HepG2 (cell line): ENCODE measurements around the gene CLIC1. TPM values are rescaled to one million over a fixed set of nuclear protein-coding genes. Genes with fewer than 3 reads are reported as not detected.

Source experiments
- ATAC-seq: fragments of 200-7000 bp; cut with Tn5 transposase; 3 replicates; pipeline ENCODE4 v1.9.1; 2020; ENCODE audit warnings: mild to moderate bottlenecking, moderate library complexity
- BruUV-seq: library from RNA; stranded (reverse); fragments of 400-500 nt; replicated peaks from 2 replicates; lab custom pipeline; 2021; lab: Mats Ljungman, UMichigan
- CTCF ChIA-PET: fragments of 300-600 bp; formaldehyde crosslinking; extraction: SDS; loops from one replicate; lab custom pipeline; 2021; ENCODE audit warnings: low total read pairs, inconsistent platforms, low intra/inter-chr PET ratio; lab: Yijun Ruan, JAX
- POLR2A ChIA-PET: fragments of 350-600 bp; sonication (Branson Sonifier 250); formaldehyde crosslinking; loops from one replicate; lab custom pipeline; 2020; ENCODE audit warnings: antibody characterized with exemption, inconsistent platforms; lab: Yijun Ruan, JAX
- DNase-seq: peaks from one replicate; pipeline ENCODE4 v3.0.0-alpha.2; 2015; ENCODE audit warnings: low spot score
- FAIRE-seq: peaks from 3 replicates; lab custom pipeline; 2011; peaks lifted over from hg19 to GRCh38; lab: Jason Lieb, UNC
- H2AFZ ChIP-seq: one replicate; pipeline ENCODE4 v1.6.1; 2011; ENCODE audit warnings: low read length, inconsistent platforms
- H3K27ac ChIP-seq: fragments of 300-600 bp; 3 replicates; pipeline ENCODE4 v1.8.0; 2011; ENCODE audit warnings: mixed run types, mild to moderate bottlenecking, mixed read lengths, low read length, inconsistent platforms; ENCODE audit not compliant: insufficient read depth; ENCODE audit errors: extremely low read length
- H3K27me3 ChIP-seq, 2 experiments: fragments of 200-600 bp in 1 of 2; 2 replicates in 1 of 2; 3 replicates in 1 of 2; pipeline versions ENCODE4 v1.6.0 to v1.8.0; 2011; ENCODE audit warnings: low read length in 2 of 2, mild to moderate bottlenecking in 2 of 2, moderate library complexity in 2 of 2, inconsistent platforms in 1 of 2; ENCODE audit not compliant: insufficient read depth in 2 of 2, control insufficient read depth in 1 of 2
- H3K36me3 ChIP-seq, 2 experiments: fragments of 200-600 bp in 1 of 2; replicated peaks in 1 of 2; 2 replicates in 1 of 2; 3 replicates in 1 of 2; pipeline versions ENCODE4 v1.5.1 to v1.8.0; 2011; ENCODE audit warnings: low read length in 2 of 2, inconsistent platforms in 1 of 2; ENCODE audit not compliant: insufficient read depth in 2 of 2, control insufficient read depth in 1 of 2
- H3K4me1 ChIP-seq: 2 replicates; pipeline ENCODE4 v1.5.1; 2012; ENCODE audit warnings: low read length, inconsistent platforms; ENCODE audit not compliant: insufficient read depth
- H3K4me2 ChIP-seq: 2 replicates; pipeline ENCODE4 v1.6.0; 2011; ENCODE audit warnings: low read depth, low read length, inconsistent platforms
- H3K4me3 ChIP-seq, 3 experiments: fragments of 200-600 bp in 1 of 3; sonication (generic), shearing (Covaris generic) in 1 of 3; replicated peaks in 1 of 3; 2 replicates each; pipeline ENCODE4 v1.5.1; 2011 to 2016; ENCODE audit warnings: low read length in 3 of 3, inconsistent platforms in 2 of 3, low read depth in 2 of 3, mild to moderate bottlenecking in 2 of 3, control low read depth in 1 of 3, mixed read lengths in 1 of 3; ENCODE audit not compliant: insufficient read depth in 1 of 3
- H3K79me2 ChIP-seq: one replicate; pipeline ENCODE4 v1.6.1; 2011; ENCODE audit warnings: low read length, inconsistent platforms; ENCODE audit not compliant: insufficient read depth
- H3K9ac ChIP-seq: 2 replicates; pipeline ENCODE4 v1.6.0; 2011; ENCODE audit warnings: mild to moderate bottlenecking, low read depth, low read length, inconsistent platforms; ENCODE audit not compliant: insufficient read depth
- H3K9me3 ChIP-seq: 2 replicates; pipeline ENCODE4 v1.5.1; 2012; ENCODE audit warnings: mild to moderate bottlenecking, low read length
- H4K20me1 ChIP-seq: 2 replicates; pipeline ENCODE4 v1.6.0; 2011; ENCODE audit warnings: inconsistent platforms, mild to moderate bottlenecking, low read length, moderate library complexity; ENCODE audit not compliant: insufficient read depth
- DPF2 ChIP-seq: sonication (generic); formaldehyde crosslinking; IDR thresholded peaks from 2 replicates; pipeline ENCODE4 v1.4.0; 2020; ENCODE audit warnings: mild to moderate bottlenecking, low read depth, missing genetic modification reagents, borderline replicate concordance
- FOXO1 ChIP-seq: sonication (generic); formaldehyde crosslinking; IDR thresholded peaks from 2 replicates; pipeline ENCODE4 v1.4.0; 2020; ENCODE audit warnings: missing genetic modification reagents
- RAD21 ChIP-seq: fragments of 450-650 bp; formaldehyde crosslinking; IDR thresholded peaks from 2 replicates; pipeline ENCODE4 v1.5.0; 2020; ENCODE audit warnings: mild to moderate bottlenecking
- SMAD1 ChIP-seq: sonication (generic); formaldehyde crosslinking; IDR thresholded peaks from 2 replicates; pipeline ENCODE4 v1.4.0; 2020; ENCODE audit warnings: missing genetic modification reagents, low read depth, mild to moderate bottlenecking, borderline replicate concordance
- ZBTB7B ChIP-seq: sonication (generic); formaldehyde crosslinking; IDR thresholded peaks from 2 replicates; pipeline ENCODE4 v1.4.0; 2020; ENCODE audit warnings: missing genetic modification reagents
- ZNF225 ChIP-seq: sonication (generic); formaldehyde crosslinking; IDR thresholded peaks from 2 replicates; pipeline ENCODE4 v1.4.0; 2020; ENCODE audit warnings: mild to moderate bottlenecking, missing genetic modification reagents
- ZNF331 ChIP-seq: sonication (generic); formaldehyde crosslinking; IDR thresholded peaks from 2 replicates; pipeline ENCODE4 v1.4.0; 2020; ENCODE audit warnings: missing genetic modification reagents
- ZNF354B ChIP-seq: sonication (generic); formaldehyde crosslinking; IDR thresholded peaks from 2 replicates; pipeline ENCODE4 v1.8.0; 2022; ENCODE audit warnings: mild to moderate bottlenecking, missing genetic modification reagents
- ZNF543 ChIP-seq: sonication (generic); formaldehyde crosslinking; IDR thresholded peaks from 2 replicates; pipeline ENCODE4 v1.4.0; 2020; ENCODE audit warnings: mild to moderate bottlenecking, missing genetic modification reagents
- ZNF776 ChIP-seq: sonication (generic); formaldehyde crosslinking; IDR thresholded peaks from 2 replicates; pipeline ENCODE4 v1.4.0; 2020; ENCODE audit warnings: mild to moderate bottlenecking, missing genetic modification reagents
- ZNF878 ChIP-seq: sonication (generic); formaldehyde crosslinking; IDR thresholded peaks from 2 replicates; pipeline ENCODE4 v1.8.1; 2023; ENCODE audit warnings: mild to moderate bottlenecking, missing genetic modification reagents, moderate library complexity
- WGBS: methylation state at CpG from one replicate; pipeline ENCODE4 v1.1.6; 2017; ENCODE audit warnings: low lambda C conversion rate; 5-methylcytosine and 5-hydroxymethylcytosine counted together
- in situ Hi-C: cut with HindIII; loops from 2 replicates; pipeline ENCODE4 v1.10.0; 2017; ENCODE audit warnings: low pct_unique_long_range_greater_than_20kb; ENCODE audit not compliant: extremely low pct_ligation_motif_present
- intact Hi-C: fragments of 100-400 bp; cut with micrococcal nuclease; formaldehyde crosslinking; loops from one replicate; pipeline ENCODE4 v1.10.0; 2022; ENCODE audit not compliant: unreplicated experiment
- polyA plus RNA-seq, 8 experiments: library from polyadenylated mRNA; depleted of rRNA in 3 of 8; stranded (reverse) in 7 of 8; unstranded in 1 of 8; fragments of >200 nt; fragmentation: Illumina TruSeq in 4 of 8; extraction: Trizol in 4 of 8; gene quantifications; 2 replicates each; pipeline versions ENCODE4 v1.2.1 to v1.2.3, GENCODE V29; 2011 to 2016; ENCODE audit warnings: low read depth in 4 of 8, missing spikeins in 1 of 8, mixed read lengths in 1 of 8; ENCODE audit not compliant: insufficient read depth in 1 of 8
- total RNA-seq, 5 experiments: library from RNA; depleted of rRNA; stranded (reverse); fragments of >200 nt; fragmentation: Illumina TruSeq; extraction: Trizol; gene quantifications; 2 replicates each; pipeline ENCODE4 v1.2.3, GENCODE V29; 2016; ENCODE audit warnings: low read depth in 1 of 5
- TF ChIP-seq, protein P1 (sequence below): sonication (generic); formaldehyde crosslinking; IDR thresholded peaks from 2 replicates; pipeline ENCODE4 v1.5.0; 2020; ENCODE audit warnings: mild to moderate bottlenecking, missing genetic modification reagents
- TF ChIP-seq, protein P2 (sequence below): sonication (generic); formaldehyde crosslinking; IDR thresholded peaks from 2 replicates; pipeline ENCODE4 v1.8.1; 2022; ENCODE audit warnings: low read depth, mild to moderate bottlenecking, missing genetic modification reagents
- TF ChIP-seq, protein P3 (sequence below): sonication (generic); formaldehyde crosslinking; IDR thresholded peaks from 2 replicates; pipeline ENCODE4 v1.5.0; 2020; ENCODE audit warnings: missing genetic modification reagents
- TF ChIP-seq, protein P4 (sequence below), 2 experiments: sonication (generic) in 1 of 2; formaldehyde crosslinking in 1 of 2; IDR thresholded peaks; 2 replicates each; pipeline versions ENCODE4 v1.4.0 to v1.6.1; 2018 to 2020; ENCODE audit warnings: missing genetic modification reagents in 2 of 2, borderline replicate concordance in 1 of 2, low read depth in 1 of 2, mild to moderate bottlenecking in 1 of 2, missing biosample characterization in 1 of 2

CLIC1 gene
- total and polyA plus RNA-seq, 2 of the 13 experiments (the other 11 are each of a cell fraction or from before 2014, with no cell fraction given), result 602 to 891 TPM

DNA sequence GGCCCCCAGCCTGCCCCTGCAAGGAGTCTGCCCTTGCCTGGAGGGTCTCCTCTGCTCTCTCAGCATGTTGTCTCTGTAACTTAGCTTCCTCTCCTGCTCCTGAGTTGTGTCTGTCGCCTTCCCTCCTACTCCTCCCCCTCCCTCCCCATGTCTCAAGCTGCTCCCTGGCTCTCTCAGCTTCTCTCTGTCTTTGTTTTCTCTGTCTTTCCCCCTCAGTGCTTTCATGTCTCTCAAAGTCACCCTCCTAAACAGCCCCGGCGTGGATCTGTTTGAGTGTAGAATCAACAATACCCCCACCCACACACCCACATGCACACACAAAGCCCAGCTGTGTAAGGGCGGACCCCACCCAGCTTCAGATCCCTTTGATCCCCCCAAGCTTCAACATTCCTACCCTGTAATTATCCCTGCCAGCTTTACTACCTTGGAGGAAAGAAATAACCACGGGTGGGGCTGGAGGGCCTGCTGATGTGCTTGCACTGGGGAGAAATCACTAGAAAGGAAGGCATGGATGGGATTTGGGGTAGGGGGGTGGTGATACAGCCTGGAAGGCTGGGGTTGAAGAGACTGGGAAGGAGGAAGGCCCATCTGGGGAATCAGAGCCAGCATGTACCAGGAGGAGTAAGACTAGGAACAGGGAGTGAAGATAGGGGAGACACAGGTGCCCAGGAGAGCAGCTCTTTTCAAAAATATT is 22.2 kb downstream of the CLIC1 start:
- Histone ChIP-seq H3K27me3 (peaks cover 14 to 51% of the 10 kb centered on the region in 2 experiments; a peak in 4 of 5 replicates), H3K9ac (no peak overlapping the region; the same call in 1 of the 2 replicates), H4K20me1 (no peaks in the 10 kb centered on the region), H3K79me2 (no peaks in the 10 kb centered on the region), H3K36me3 (no peaks in the 10 kb centered on the region), H3K9me3 (no peaks in the 10 kb centered on the region), H3K4me3 (peak overlapping the region in 1 of 3 experiments; percentile 43; a peak in 2 of 6 replicates), H3K27ac (no peak overlapping the region), H2AFZ (peak overlapping the region; percentile 5), H3K4me1 (peaks cover 34% of the 10 kb centered on the region), H3K4me2 (peak overlapping the region; percentile 63)
- in situ Hi-C loops, result no loop called here
- WGBS, result 2% methylated on average over 5 of the region's 5 CpGs
- intact Hi-C loops, result no loop called here
- POLR2A ChIA-PET, result interaction anchor here (0.6 to 5.1 kb wide), 18 partner anchors 11 to 188 kb away, joined by 3 to 31 read pairs (median 4); partner anchors contain the start of genes ABHD16A, APOM, C6orf47 and CLIC1
- peak; percentile 68 for DNase-seq
- peak; percentile 32 for FAIRE-seq
- BruUV-seq, result no TSS peak
- CTCF ChIA-PET, result no interaction called here
- ATAC-seq, result no peak; the same call in 2 of the 3 replicates
- TF ChIP-seq ZNF776 (CRISPR knock-in tag) (no peak), SMAD1 (CRISPR knock-in tag) (no peak), ZBTB7B (CRISPR knock-in tag) (no peak), DPF2 (CRISPR knock-in tag) (no peak), ZNF878 (no peak), RAD21 (CRISPR knock-in tag) (no peak), FOXO1 (CRISPR knock-in tag) (no peak), ZNF331 (no peak), ZNF225 (CRISPR knock-in tag) (no peak), ZNF543 (CRISPR knock-in tag) (no peak), ZNF354B (CRISPR knock-in tag) (no peak)
- TF ChIP-seq, protein P1, sequence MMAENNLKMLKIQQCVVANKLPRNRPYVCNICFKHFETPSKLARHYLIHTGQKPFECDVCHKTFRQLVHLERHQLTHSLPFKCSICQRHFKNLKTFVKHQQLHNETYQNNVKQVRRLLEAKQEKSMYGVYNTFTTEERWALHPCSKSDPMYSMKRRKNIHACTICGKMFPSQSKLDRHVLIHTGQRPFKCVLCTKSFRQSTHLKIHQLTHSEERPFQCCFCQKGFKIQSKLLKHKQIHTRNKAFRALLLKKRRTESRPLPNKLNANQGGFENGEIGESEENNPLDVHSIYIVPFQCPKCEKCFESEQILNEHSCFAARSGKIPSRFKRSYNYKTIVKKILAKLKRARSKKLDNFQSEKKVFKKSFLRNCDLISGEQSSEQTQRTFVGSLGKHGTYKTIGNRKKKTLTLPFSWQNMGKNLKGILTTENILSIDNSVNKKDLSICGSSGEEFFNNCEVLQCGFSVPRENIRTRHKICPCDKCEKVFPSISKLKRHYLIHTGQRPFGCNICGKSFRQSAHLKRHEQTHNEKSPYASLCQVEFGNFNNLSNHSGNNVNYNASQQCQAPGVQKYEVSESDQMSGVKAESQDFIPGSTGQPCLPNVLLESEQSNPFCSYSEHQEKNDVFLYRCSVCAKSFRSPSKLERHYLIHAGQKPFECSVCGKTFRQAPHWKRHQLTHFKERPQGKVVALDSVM (CRISPR knock-in tag), result no peak
- TF ChIP-seq, protein P2, sequence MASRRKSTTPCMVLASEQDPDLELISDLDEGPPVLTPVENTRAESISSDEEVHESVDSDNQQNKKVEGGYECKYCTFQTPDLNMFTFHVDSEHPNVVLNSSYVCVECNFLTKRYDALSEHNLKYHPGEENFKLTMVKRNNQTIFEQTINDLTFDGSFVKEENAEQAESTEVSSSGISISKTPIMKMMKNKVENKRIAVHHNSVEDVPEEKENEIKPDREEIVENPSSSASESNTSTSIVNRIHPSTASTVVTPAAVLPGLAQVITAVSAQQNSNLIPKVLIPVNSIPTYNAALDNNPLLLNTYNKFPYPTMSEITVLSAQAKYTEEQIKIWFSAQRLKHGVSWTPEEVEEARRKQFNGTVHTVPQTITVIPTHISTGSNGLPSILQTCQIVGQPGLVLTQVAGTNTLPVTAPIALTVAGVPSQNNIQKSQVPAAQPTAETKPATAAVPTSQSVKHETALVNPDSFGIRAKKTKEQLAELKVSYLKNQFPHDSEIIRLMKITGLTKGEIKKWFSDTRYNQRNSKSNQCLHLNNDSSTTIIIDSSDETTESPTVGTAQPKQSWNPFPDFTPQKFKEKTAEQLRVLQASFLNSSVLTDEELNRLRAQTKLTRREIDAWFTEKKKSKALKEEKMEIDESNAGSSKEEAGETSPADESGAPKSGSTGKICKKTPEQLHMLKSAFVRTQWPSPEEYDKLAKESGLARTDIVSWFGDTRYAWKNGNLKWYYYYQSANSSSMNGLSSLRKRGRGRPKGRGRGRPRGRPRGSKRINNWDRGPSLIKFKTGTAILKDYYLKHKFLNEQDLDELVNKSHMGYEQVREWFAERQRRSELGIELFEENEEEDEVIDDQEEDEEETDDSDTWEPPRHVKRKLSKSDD (CRISPR knock-in tag), result no peak
- TF ChIP-seq, protein P3, sequence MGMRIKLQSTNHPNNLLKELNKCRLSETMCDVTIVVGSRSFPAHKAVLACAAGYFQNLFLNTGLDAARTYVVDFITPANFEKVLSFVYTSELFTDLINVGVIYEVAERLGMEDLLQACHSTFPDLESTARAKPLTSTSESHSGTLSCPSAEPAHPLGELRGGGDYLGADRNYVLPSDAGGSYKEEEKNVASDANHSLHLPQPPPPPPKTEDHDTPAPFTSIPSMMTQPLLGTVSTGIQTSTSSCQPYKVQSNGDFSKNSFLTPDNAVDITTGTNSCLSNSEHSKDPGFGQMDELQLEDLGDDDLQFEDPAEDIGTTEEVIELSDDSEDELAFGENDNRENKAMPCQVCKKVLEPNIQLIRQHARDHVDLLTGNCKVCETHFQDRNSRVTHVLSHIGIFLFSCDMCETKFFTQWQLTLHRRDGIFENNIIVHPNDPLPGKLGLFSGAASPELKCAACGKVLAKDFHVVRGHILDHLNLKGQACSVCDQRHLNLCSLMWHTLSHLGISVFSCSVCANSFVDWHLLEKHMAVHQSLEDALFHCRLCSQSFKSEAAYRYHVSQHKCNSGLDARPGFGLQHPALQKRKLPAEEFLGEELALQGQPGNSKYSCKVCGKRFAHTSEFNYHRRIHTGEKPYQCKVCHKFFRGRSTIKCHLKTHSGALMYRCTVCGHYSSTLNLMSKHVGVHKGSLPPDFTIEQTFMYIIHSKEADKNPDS, result no peak
- TF ChIP-seq, protein P4, sequence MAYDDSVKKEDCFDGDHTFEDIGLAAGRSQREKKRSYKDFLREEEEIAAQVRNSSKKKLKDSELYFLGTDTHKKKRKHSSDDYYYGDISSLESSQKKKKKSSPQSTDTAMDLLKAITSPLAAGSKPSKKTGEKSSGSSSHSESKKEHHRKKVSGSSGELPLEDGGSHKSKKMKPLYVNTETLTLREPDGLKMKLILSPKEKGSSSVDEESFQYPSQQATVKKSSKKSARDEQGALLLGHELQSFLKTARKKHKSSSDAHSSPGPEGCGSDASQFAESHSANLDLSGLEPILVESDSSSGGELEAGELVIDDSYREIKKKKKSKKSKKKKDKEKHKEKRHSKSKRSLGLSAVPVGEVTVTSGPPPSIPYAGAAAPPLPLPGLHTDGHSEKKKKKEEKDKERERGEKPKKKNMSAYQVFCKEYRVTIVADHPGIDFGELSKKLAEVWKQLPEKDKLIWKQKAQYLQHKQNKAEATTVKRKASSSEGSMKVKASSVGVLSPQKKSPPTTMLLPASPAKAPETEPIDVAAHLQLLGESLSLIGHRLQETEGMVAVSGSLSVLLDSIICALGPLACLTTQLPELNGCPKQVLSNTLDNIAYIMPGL (CRISPR knock-in tag; IDR thresholded peaks at IDR 0.05; ENCODE audit: borderline replicate concordance in 1 of 2, low read depth in 1 of 2), result no peak
